PC-9 (cell line): ENCODE results near the gene GBGT1.

Source experiments
- EZH2 ChIP-seq: fragments of 200-600 bp; sonication (generic); IDR thresholded peaks from 2 replicates; pipeline ENCODE4 v1.8.0; 2017; ENCODE audit warnings: antibody characterized with exemption, low read depth
- TF ChIP-seq, protein P1 (sequence below): fragments of 200-600 bp; sonication (generic); conservative IDR thresholded peaks from 2 replicates; pipeline ENCODE4 v1.6.1; 2017; ENCODE audit warnings: mixed run types, antibody characterized with exemption, mild to moderate bottlenecking, moderate library complexity

DNA sequence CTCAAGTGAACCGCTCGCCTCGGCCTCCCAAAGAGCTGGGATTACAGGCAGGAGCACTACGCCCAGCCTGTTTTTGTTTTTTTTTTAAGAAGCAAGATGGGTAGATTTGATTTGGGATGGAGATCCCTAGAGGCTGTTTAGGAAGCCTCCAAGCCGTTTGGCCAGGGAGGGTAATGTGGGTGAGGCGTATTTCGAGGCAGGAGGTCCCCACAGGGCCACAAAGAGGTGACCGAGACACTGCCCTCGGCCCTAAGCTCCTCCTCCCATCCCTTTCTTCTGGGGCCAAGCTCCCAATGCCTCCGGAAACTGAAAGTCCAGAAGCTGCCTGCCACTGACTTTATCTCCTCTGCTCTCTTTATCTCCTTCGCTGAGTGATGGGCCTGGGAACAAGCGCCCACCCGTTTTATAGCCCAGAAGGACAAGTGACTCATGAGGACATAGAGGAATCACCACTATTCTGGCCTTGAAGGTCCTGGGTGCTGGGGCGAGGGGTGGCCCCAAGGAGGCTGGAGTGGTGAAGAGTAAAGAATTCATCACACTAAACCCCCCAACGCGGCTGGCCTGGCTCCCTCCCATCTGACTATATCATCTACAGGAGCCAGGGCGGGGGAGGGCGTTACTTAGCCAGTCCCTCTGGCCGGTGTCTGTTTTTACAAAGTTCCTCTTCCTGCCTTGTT is 40.6 kb downstream of the GBGT1 start:
- TF ChIP-seq, protein P1, sequence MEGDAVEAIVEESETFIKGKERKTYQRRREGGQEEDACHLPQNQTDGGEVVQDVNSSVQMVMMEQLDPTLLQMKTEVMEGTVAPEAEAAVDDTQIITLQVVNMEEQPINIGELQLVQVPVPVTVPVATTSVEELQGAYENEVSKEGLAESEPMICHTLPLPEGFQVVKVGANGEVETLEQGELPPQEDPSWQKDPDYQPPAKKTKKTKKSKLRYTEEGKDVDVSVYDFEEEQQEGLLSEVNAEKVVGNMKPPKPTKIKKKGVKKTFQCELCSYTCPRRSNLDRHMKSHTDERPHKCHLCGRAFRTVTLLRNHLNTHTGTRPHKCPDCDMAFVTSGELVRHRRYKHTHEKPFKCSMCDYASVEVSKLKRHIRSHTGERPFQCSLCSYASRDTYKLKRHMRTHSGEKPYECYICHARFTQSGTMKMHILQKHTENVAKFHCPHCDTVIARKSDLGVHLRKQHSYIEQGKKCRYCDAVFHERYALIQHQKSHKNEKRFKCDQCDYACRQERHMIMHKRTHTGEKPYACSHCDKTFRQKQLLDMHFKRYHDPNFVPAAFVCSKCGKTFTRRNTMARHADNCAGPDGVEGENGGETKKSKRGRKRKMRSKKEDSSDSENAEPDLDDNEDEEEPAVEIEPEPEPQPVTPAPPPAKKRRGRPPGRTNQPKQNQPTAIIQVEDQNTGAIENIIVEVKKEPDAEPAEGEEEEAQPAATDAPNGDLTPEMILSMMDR, result no peak
- TF ChIP-seq EZH2, result no peak
